CD4-positive, CD25-positive, alpha-beta regulatory T cell (primary cell): Measurements from ENCODE around the gene ECT2L. TPM values are rescaled to one million over a fixed set of nuclear protein-coding genes. Genes with fewer than 3 reads are reported as not detected.

ENCODE experiments used
- ATAC-seq, 2 donors: fragments of 150-1000 bp; cut with Tn5 transposase; one replicate each; pipeline ENCODE4 v1.10.0; 2021; ENCODE audit warnings: low read depth in 2 of 2, moderate number of reproducible peaks in 2 of 2, moderate library complexity in 1 of 2
- DNase-seq, 3 donors: peaks; one replicate each; pipeline versions ENCODE4 v3.0.0 to v3.0.0-alpha.2; 2012 to 2022; ENCODE audit warnings: mixed read lengths in 1 of 3
- H3K27ac ChIP-seq: one replicate; pipeline ENCODE4 v1.7.0; 2013; ENCODE audit warnings: mild to moderate bottlenecking, low read length; ENCODE audit not compliant: insufficient read depth, poor library complexity, severe bottlenecking
- H3K27me3 ChIP-seq: one replicate; pipeline ENCODE4 v1.7.0; 2013; ENCODE audit warnings: low read length; ENCODE audit not compliant: control insufficient read depth, insufficient read depth
- H3K36me3 ChIP-seq: one replicate; pipeline ENCODE4 v1.7.0; 2013; ENCODE audit warnings: mild to moderate bottlenecking, low read length, moderate library complexity; ENCODE audit not compliant: control insufficient read depth, insufficient read depth
- H3K4me1 ChIP-seq: 2 replicates; pipeline ENCODE4 v1.7.0; 2013; ENCODE audit warnings: mild to moderate bottlenecking, low read length; ENCODE audit not compliant: insufficient read depth, control insufficient read depth, poor library complexity, severe bottlenecking
- H3K4me3 ChIP-seq: one replicate; pipeline ENCODE4 v1.7.0; 2013; ENCODE audit warnings: low read depth, mild to moderate bottlenecking, low read length, moderate library complexity
- H3K9me3 ChIP-seq, 2 experiments: 1 replicate in 1 of 2; 2 replicates in 1 of 2; pipeline ENCODE4 v1.7.0; 2013; ENCODE audit warnings: low read length in 2 of 2, mild to moderate bottlenecking in 1 of 2, moderate library complexity in 1 of 2; ENCODE audit not compliant: control insufficient read depth in 2 of 2
- H3K27ac Mint-ChIP-seq, 3 donors: one replicate each; pipeline ENCODE4 v1.8.0; 2020 to 2022; ENCODE audit warnings: mild to moderate bottlenecking in 3 of 3, mixed read lengths in 3 of 3, moderate library complexity in 2 of 3
- H3K27me3 Mint-ChIP-seq: one replicate; pipeline ENCODE4 v1.8.0; 2022; ENCODE audit warnings: mild to moderate bottlenecking, mixed read lengths
- H3K36me3 Mint-ChIP-seq: one replicate; pipeline ENCODE4 v1.8.0; 2020; ENCODE audit warnings: mixed read lengths
- H3K4me1 Mint-ChIP-seq, 4 donors: one replicate each; pipeline ENCODE4 v1.8.0; 2020 to 2022; ENCODE audit warnings: mixed read lengths in 4 of 4, mild to moderate bottlenecking in 1 of 4
- H3K4me3 Mint-ChIP-seq, 4 donors: one replicate each; pipeline ENCODE4 v1.8.0; 2020 to 2022; ENCODE audit warnings: mild to moderate bottlenecking in 4 of 4, mixed read lengths in 4 of 4, moderate library complexity in 3 of 4
- H3K9me3 Mint-ChIP-seq, 7 donors: one replicate each; pipeline ENCODE4 v1.8.0; 2020 to 2022; ENCODE audit warnings: mixed read lengths in 7 of 7, mild to moderate bottlenecking in 3 of 7, moderate library complexity in 2 of 7
- polyA plus RNA-seq, 4 donors: library from polyadenylated mRNA; unstranded; fragments of 300-500 nt; fragmentation: Illumina TruSeq; gene quantifications; one replicate each; pipeline ENCODE4 v1.2.3, GENCODE V29; 2021
- total RNA-seq: library from RNA; stranded (reverse); gene quantifications from one replicate; pipeline ENCODE4 v1.2.3, GENCODE V29; 2022

Gene ECT2L
- total and polyA plus RNA-seq, 5 donors from 2014 or later = 0.03 to 0.10 (median 0.09) TPM; not detected in 2

DNA sequence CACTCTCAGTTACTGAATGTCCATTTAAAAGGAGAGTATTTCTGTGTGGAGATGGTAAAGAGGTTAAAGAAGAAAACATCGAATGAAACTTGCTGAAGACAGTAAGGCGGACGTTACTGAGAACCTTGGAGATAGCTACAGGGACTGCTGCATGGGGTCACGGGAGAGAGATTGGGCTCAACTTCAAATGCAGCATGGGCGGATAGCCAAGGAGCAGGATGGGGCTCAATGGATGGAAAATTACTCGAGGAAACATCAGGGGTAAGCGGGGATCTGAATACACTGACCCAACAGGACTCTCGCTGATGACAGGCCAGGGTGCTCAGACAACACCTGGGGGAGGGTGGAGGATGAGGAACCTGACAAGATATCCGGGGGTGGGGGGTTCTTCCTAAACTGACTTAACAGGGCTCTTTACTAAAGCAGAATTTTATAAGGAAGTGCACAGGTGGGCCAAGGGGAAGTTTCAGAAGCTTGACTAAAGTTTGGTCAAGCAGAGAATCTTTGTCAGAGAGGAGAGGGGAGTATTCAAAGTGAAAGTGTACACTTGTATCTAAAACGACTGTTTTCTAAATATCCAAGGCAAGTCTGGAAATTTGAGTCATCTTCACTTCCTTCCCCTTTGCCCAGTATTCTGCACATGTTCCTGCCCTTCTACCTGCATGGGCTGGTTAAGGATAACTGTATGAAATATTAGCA lies 22.8 kb downstream of the ECT2L start:
- Mint-ChIP-seq H3K4me1 (peaks cover 0 to 6% (median 2%) of the 10 kb centered on the region in 4 donors), H3K9me3 (no peaks in the 10 kb centered on the region), H3K4me3 (no peak overlapping the region), H3K27me3 (peaks cover 16% of the 10 kb centered on the region), H3K36me3 (no peaks in the 10 kb centered on the region), H3K27ac (no peak overlapping the region)
- Histone ChIP-seq H3K27ac (no peak overlapping the region), H3K9me3 (no peaks in the 10 kb centered on the region), H3K36me3 (no peaks in the 10 kb centered on the region), H3K4me1 (no peaks in the 10 kb centered on the region), H3K27me3 (peaks cover 3% of the 10 kb centered on the region), H3K4me3 (no peak overlapping the region)
- DNase-seq (peak in 1 of 3 donors; percentile 8), ATAC-seq (no peak)

DNA sequence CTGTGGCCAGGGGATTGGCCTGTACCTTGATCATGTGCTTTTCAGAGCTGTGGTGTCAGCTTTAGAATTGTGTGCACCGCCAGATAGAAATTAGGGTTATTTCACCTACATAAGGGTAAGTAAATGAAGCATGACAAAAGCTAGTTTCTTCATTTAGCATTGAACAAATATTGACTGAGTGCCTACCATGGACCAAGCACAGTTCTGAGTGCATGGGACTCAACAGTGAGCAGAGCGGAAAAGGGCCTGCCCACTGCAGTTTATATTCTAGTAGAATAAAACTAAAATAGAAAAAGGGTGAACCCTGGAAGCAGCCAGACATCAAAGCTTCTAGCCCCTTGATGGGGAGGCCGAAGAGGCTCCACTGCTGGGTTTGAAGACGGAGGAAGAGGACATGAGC lies 25.6 kb downstream of the ECT2L start:
- H3K9me3 Mint-ChIP-seq = no peaks in the 10 kb centered on the region
- H3K36me3 ChIP-seq = no peaks in the 10 kb centered on the region
- no peaks in the 10 kb centered on the region for H3K9me3 ChIP-seq
- ATAC-seq = no peak
- no peak overlapping the region for H3K4me3 Mint-ChIP-seq
- no peak overlapping the region for H3K27ac Mint-ChIP-seq
- peaks cover 6% of the 10 kb centered on the region for H3K27me3 Mint-ChIP-seq
- H3K27ac ChIP-seq = no peak overlapping the region
- peaks cover 0 to 5% (median 2%) of the 10 kb centered on the region in 4 donors for H3K4me1 Mint-ChIP-seq
- H3K4me3 ChIP-seq = no peak overlapping the region
- no peak for DNase-seq
- no peaks in the 10 kb centered on the region for H3K27me3 ChIP-seq
- no peaks in the 10 kb centered on the region for H3K36me3 Mint-ChIP-seq
- H3K4me1 ChIP-seq = no peaks in the 10 kb centered on the region

DNA sequence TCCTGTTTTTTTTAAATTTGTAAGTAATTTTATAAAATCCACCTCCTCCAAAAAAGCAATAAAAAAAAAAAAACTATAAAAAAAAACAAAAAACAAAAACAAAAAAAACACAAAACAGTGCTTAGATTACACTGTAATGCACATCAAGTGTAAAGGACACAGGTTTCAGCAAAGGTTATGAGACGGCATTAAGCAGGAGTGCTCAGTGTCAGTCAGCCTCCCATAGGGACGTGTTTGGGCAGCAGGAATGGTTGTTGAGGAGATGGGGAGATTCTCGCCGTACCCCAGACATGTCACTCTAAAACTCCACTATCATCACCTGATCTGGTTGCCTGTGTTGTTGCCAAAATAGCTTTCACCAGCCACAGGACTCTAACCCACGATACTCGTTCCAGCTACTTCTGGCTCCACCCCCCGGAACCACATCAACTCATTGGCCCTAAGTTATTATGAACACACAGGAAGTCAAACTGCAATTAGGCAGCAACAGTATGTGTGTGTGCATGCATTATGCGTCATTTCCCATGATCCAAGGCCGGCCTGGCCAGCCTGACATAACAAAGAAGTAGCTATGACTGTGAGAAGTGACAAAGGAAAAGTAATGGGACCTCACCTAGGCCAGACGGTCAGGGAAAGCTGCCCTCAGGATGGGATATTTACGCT lies 28.7 kb downstream of the ECT2L start:
- H3K9me3 ChIP-seq = no peaks in the 10 kb centered on the region
- Mint-ChIP-seq H3K27me3 (peaks cover 6% of the 10 kb centered on the region), H3K36me3 (no peaks in the 10 kb centered on the region), H3K4me3 (no peak overlapping the region), H3K9me3 (peaks cover 0 to 2% (median 0%) of the 10 kb centered on the region in 7 donors), H3K4me1 (peaks cover 0 to 5% (median 2%) of the 10 kb centered on the region in 4 donors), H3K27ac (peak overlapping the region in 1 of 3 donors; percentile 67)
- no peak overlapping the region for H3K27ac ChIP-seq
- no peaks in the 10 kb centered on the region for H3K27me3 ChIP-seq
- peak in 2 of 3 donors; percentile 8 to 56 for DNase-seq
- peak; percentile 53 to 55 for ATAC-seq
- no peaks in the 10 kb centered on the region for H3K4me1 ChIP-seq
- no peak overlapping the region for H3K4me3 ChIP-seq
- no peaks in the 10 kb centered on the region for H3K36me3 ChIP-seq

DNA sequence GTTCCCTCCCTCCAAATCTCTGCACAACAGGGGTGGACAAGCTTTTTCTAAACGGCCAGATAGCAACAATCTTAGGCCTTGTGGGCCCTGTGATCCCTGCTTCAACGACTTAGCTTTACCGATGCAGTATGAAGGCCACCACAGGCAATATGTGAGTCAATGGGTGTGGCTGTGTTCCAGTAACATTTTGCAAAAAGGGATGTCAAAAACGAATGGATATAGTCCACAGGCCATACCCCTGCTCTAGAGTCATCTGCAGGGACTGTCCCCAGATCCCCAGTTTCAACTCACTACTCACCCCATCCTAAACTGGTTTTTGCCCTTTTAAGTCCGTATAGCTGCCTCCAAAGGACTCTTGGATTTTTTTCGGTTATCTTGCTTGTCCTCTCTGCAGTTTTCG lies 34.4 kb downstream of the ECT2L start:
- H3K4me3 Mint-ChIP-seq = no peak overlapping the region
- H3K4me1 Mint-ChIP-seq = no peaks in the 10 kb centered on the region
- Histone ChIP-seq H3K27ac (no peak overlapping the region), H3K4me3 (no peak overlapping the region), H3K36me3 (no peaks in the 10 kb centered on the region), H3K9me3 (no peaks in the 10 kb centered on the region), H3K4me1 (no peaks in the 10 kb centered on the region), H3K27me3 (no peaks in the 10 kb centered on the region)
- DNase-seq = no peak
- no peak for ATAC-seq
- no peaks in the 10 kb centered on the region for H3K36me3 Mint-ChIP-seq
- H3K9me3 Mint-ChIP-seq = peaks cover 0 to 6% (median 0%) of the 10 kb centered on the region in 7 donors
- no peak overlapping the region for H3K27ac Mint-ChIP-seq
- peaks cover 4% of the 10 kb centered on the region for H3K27me3 Mint-ChIP-seq

DNA sequence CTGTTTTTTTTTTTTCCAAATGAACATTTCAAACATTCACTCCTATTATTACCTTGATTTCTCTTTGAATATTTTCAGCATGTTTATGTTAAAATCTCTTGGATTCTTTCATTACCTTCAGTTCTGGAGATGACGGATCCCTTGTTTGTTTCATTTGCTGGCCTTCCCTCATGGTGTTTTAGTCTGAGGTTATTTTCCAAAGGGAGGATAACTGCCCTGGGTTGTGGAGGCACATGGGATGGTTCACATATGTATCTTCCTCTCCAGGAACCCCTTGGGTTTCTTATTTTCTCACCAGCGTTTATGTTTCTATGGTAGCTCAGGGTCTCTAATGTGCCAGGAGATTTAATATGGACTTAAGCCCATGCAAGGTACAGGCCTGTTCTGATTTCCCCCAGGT lies 36.3 kb downstream of the ECT2L start:
- H3K4me3 ChIP-seq = no peak overlapping the region
- no peaks in the 10 kb centered on the region for H3K36me3 ChIP-seq
- ATAC-seq = no peak
- H3K27ac ChIP-seq = no peak overlapping the region
- Mint-ChIP-seq H3K4me3 (no peak overlapping the region), H3K4me1 (no peaks in the 10 kb centered on the region), H3K27ac (no peak overlapping the region), H3K27me3 (peaks cover 4% of the 10 kb centered on the region), H3K9me3 (peaks cover 0 to 4% (median 0%) of the 10 kb centered on the region in 7 donors), H3K36me3 (no peaks in the 10 kb centered on the region)
- no peaks in the 10 kb centered on the region for H3K9me3 ChIP-seq
- DNase-seq = no peak
- no peaks in the 10 kb centered on the region for H3K27me3 ChIP-seq
- no peaks in the 10 kb centered on the region for H3K4me1 ChIP-seq

DNA sequence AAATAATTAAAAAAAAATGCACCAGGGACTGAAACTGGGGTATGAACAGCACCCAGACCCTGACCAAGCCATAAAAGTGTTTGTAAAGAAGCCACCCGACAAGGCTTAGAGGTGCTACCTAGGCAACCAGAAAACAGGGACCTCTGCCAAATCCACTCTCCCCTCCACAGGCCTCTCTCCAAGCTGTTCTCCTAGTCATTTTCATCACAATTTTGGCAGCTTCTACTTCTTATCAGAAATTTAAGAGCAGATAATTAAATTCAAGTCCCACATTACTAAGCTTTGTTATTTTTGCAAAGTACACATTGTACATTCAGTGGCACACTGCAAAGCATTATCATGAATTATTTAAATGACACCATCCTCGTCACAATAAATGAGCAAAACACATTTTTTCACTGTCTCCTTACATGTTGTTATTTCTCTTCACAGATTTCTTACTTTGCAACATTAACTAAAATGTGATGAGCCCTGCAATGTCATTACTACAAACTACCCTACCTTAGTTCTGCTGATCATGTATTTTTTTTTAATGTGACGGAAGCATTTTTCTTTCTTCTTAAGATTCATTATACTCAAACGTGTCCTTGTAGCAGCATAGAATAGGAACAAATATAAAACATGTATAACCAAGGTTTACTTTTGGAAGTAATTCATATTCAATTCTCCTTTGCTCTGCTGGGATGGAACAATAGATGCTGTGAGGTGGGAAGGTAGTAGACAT lies 38.1 kb downstream of the ECT2L start:
- peaks cover 4% of the 10 kb centered on the region for H3K27me3 Mint-ChIP-seq
- Histone ChIP-seq H3K27me3 (no peaks in the 10 kb centered on the region), H3K36me3 (no peaks in the 10 kb centered on the region), H3K4me1 (no peaks in the 10 kb centered on the region), H3K9me3 (no peaks in the 10 kb centered on the region), H3K4me3 (no peak overlapping the region), H3K27ac (no peak overlapping the region)
- no peaks in the 10 kb centered on the region for H3K36me3 Mint-ChIP-seq
- ATAC-seq = no peak
- no peaks in the 10 kb centered on the region for H3K4me1 Mint-ChIP-seq
- peaks cover 0 to 4% (median 0%) of the 10 kb centered on the region in 7 donors for H3K9me3 Mint-ChIP-seq
- no peak overlapping the region for H3K27ac Mint-ChIP-seq
- H3K4me3 Mint-ChIP-seq = no peak overlapping the region
- DNase-seq = no peak

DNA sequence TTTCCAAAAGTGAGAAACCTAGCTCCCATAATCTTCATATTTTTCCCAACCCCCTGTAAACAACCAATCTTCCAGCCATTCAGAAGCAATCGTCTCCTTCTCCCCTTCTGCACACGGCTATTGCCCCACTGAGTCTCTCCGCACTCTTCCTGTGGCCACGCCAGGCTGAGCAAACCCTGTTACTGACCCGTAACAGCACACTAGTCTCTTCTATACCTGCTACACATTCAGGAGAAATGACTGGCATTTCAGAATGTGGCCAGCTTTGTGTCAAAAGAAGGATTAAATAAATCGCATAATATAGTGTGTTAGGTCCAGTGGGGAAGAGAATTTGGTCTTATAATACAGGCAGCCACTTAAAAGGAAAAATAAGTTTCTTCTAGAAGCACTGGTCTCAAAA lies 41.4 kb downstream of the ECT2L start:
- no peak overlapping the region for H3K27ac Mint-ChIP-seq
- ATAC-seq = no peak
- no peaks in the 10 kb centered on the region for H3K27me3 ChIP-seq

More for the DNA sequence above, 41.4 kb downstream of the ECT2L start:
- no peak for DNase-seq
- peaks cover 0 to 4% (median 0%) of the 10 kb centered on the region in 7 donors for H3K9me3 Mint-ChIP-seq
- peaks cover 8% of the 10 kb centered on the region for H3K27me3 Mint-ChIP-seq
- no peak overlapping the region for H3K4me3 Mint-ChIP-seq
- Histone ChIP-seq H3K9me3 (no peaks in the 10 kb centered on the region), H3K4me3 (no peak overlapping the region), H3K27ac (no peak overlapping the region), H3K4me1 (no peaks in the 10 kb centered on the region), H3K36me3 (no peaks in the 10 kb centered on the region)
- H3K4me1 Mint-ChIP-seq = no peaks in the 10 kb centered on the region
- H3K36me3 Mint-ChIP-seq = peaks cover 3% of the 10 kb centered on the region
